HepG2 (cell line): ENCODE measurements around the gene ELP1.

ENCODE experiments used
- CTCF ChIP-seq: sonication (generic); formaldehyde crosslinking; IDR thresholded peaks from 2 replicates; pipeline ENCODE4 v1.5.0; 2020; ENCODE audit warnings: mild to moderate bottlenecking, missing genetic modification reagents, moderate library complexity
- EP300 ChIP-seq, 3 experiments: sonication (generic) in 1 of 3; formaldehyde crosslinking in 1 of 3; IDR thresholded peaks; 2 replicates each; pipeline versions ENCODE4 v1.5.1 to v1.6.1; 2011 to 2020; ENCODE audit warnings: low read depth in 2 of 3, low read length in 2 of 3, borderline replicate concordance in 1 of 3, improper control_type of control experiment in 1 of 3, mild to moderate bottlenecking in 1 of 3, missing genetic modification reagents in 1 of 3, moderate library complexity in 1 of 3
- HNRNPL ChIP-seq: fragments of 200-400 bp; formaldehyde crosslinking; IDR thresholded peaks from 2 replicates; pipeline ENCODE4 v1.6.1; 2017; ENCODE audit warnings: mild to moderate bottlenecking, low read depth, low read length
- IRF2 ChIP-seq: IDR thresholded peaks from 2 replicates; pipeline ENCODE4 v1.6.1; 2018; ENCODE audit warnings: missing genetic modification reagents, missing compliant biosample characterization
- IRX3 ChIP-seq: sonication (generic); formaldehyde crosslinking; IDR thresholded peaks from 2 replicates; pipeline ENCODE4 v1.8.1; 2023; ENCODE audit warnings: mild to moderate bottlenecking, low read depth, missing genetic modification reagents, borderline replicate concordance
- NFE2L1 ChIP-seq: sonication (generic); formaldehyde crosslinking; IDR thresholded peaks from 2 replicates; pipeline ENCODE4 v1.4.0; 2020; ENCODE audit warnings: missing genetic modification reagents, mild to moderate bottlenecking, borderline replicate concordance
- NFIC ChIP-seq: IDR thresholded peaks from 2 replicates; pipeline ENCODE4 v1.6.1; 2012; ENCODE audit warnings: mild to moderate bottlenecking, low read length, inconsistent platforms
- NFYB ChIP-seq: sonication (generic); formaldehyde crosslinking; IDR thresholded peaks from 2 replicates; pipeline ENCODE4 v1.4.0; 2020; ENCODE audit warnings: missing genetic modification reagents
- POLR2A ChIP-seq, 2 experiments: IDR thresholded peaks; 2 replicates each; pipeline ENCODE4 v1.6.1; 2011; ENCODE audit warnings: low read depth in 2 of 2, low read length in 2 of 2, mild to moderate bottlenecking in 1 of 2, moderate library complexity in 1 of 2; ENCODE audit not compliant: insufficient read depth in 1 of 2
- POLR2AphosphoS2 ChIP-seq: IDR thresholded peaks from 2 replicates; pipeline ENCODE4 v1.6.1; 2011; ENCODE audit warnings: low read depth, low read length, improper control_type of control experiment
- POLR2AphosphoS5 ChIP-seq: IDR thresholded peaks from 2 replicates; pipeline ENCODE4 v1.6.1; 2012; ENCODE audit warnings: low read depth, low read length
- ZNF337 ChIP-seq: sonication (generic); formaldehyde crosslinking; IDR thresholded peaks from 2 replicates; pipeline ENCODE4 v1.5.1; 2020; ENCODE audit warnings: missing genetic modification reagents, low read depth, mild to moderate bottlenecking, borderline replicate concordance
- TF ChIP-seq, protein P1 (sequence below): IDR thresholded peaks from 2 replicates; pipeline ENCODE4 v1.6.1; 2012; ENCODE audit warnings: inconsistent platforms

GRCh38 chr9:108855529-108855886 lies 78.4 kb downstream of the ELP1 start:
- no peak for TF ChIP-seq EP300 (IDR thresholded peaks at IDR 0.05; ENCODE audit: low read depth in 2 of 2, low read length in 2 of 2)
- TF ChIP-seq EP300 (CRISPR knock-in tag; IDR thresholded peaks at IDR 0.05; ENCODE audit: borderline replicate concordance), result no peak
- TF ChIP-seq HNRNPL, result no peak
- TF ChIP-seq NFIC, result no peak
- no peak for TF ChIP-seq POLR2AphosphoS5
- TF ChIP-seq ZNF337 (CRISPR knock-in tag), result no peak
- TF ChIP-seq IRF2 (CRISPR knock-in tag), result no peak
- no peak for TF ChIP-seq NFYB
- no peak for TF ChIP-seq CTCF
- no peak for TF ChIP-seq POLR2A (IDR thresholded peaks at IDR 0.05; ENCODE audit: insufficient read depth in 1 of 2, low read depth in 2 of 2, low read length in 2 of 2)
- TF ChIP-seq POLR2AphosphoS2, result no peak
- TF ChIP-seq, protein P1, sequence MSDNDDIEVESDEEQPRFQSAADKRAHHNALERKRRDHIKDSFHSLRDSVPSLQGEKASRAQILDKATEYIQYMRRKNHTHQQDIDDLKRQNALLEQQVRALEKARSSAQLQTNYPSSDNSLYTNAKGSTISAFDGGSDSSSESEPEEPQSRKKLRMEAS, result no peak
- TF ChIP-seq IRX3 (CRISPR knock-in tag), result no peak
- TF ChIP-seq NFE2L1 (CRISPR knock-in tag), result no peak
